AG04450 (cell line): ENCODE data around the gene MT2A. TPM values are rescaled to one million over a fixed set of nuclear protein-coding genes. Genes with fewer than 3 reads are reported as not detected.

ENCODE experiments used
- CTCF ChIA-PET: fragments of 300-600, 350-600 bp; formaldehyde crosslinking; extraction: SDS; loops from one replicate; lab custom pipeline; 2022; ENCODE audit warnings: antibody characterized with exemption, inconsistent platforms; lab: Charles Lee
- POLR2A ChIA-PET: fragments of 350-600 bp; formaldehyde crosslinking; extraction: SDS; loops from one replicate; lab custom pipeline; 2021; ENCODE audit warnings: antibody characterized with exemption, inconsistent platforms; lab: Yijun Ruan, JAX
- DNase-seq: peaks from one replicate; pipeline ENCODE4 v3.0.0-alpha.2; 2011; ENCODE audit warnings: low read depth, low spot score
- H3K27ac ChIP-seq: one replicate; pipeline ENCODE4 v1.5.1; 2012; ENCODE audit warnings: low read depth, low read length, control low read depth
- H3K27me3 ChIP-seq: one replicate; pipeline ENCODE4 v1.6.0; 2012; ENCODE audit warnings: low read length; ENCODE audit not compliant: control insufficient read depth, insufficient read depth
- H3K4me3 ChIP-seq: 2 replicates; pipeline ENCODE4 v1.5.1; 2011; ENCODE audit warnings: mild to moderate bottlenecking, low read depth, low read length, control low read depth
- H3K9me3 ChIP-seq: 2 replicates; pipeline ENCODE4 v1.5.1; 2012; ENCODE audit warnings: low read length; ENCODE audit not compliant: control insufficient read depth, insufficient read depth
- polyA plus RNA-seq: library from polyadenylated mRNA; depleted of rRNA; stranded (reverse); fragments of >200 nt; gene quantifications from 2 replicates; pipeline ENCODE4 v1.2.3, GENCODE V29; 2011
- TF ChIP-seq, protein P1 (sequence below): IDR thresholded peaks from 2 replicates; pipeline ENCODE4 v1.5.1; 2011; ENCODE audit warnings: low read depth, low read length, control low read depth, inconsistent platforms

The MT2A gene
- polyA plus RNA-seq, 1 experiment: 82.6 TPM

DNA sequence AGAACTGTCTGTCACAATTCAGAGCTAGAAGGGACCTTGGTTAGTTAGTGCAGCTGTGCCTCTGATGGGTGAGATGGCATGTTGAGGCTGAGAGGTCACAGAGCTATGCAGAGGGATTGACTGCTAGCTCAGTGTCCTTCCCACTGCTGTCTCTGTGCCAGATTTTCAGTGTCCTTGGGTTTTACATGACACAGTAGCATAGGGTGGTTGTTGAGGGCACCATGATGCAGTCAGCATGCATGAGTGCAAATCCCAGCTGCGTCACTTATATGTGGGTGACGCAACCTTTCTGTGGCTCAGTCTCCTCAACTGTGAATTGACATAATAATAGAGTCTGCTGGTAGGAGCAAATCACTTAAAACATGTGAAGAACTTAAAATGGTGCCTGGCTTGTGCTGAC is 32.8 kb downstream of the MT2A start:
- no peak overlapping the region for H3K4me3 ChIP-seq
- no peaks in the 10 kb centered on the region; the same call in 1 of the 2 replicates for H3K9me3 ChIP-seq
- no peak overlapping the region for H3K27ac ChIP-seq
- CTCF ChIA-PET: no interaction called here
- peaks cover 87% of the 10 kb centered on the region for H3K27me3 ChIP-seq
- TF ChIP-seq, protein P1, sequence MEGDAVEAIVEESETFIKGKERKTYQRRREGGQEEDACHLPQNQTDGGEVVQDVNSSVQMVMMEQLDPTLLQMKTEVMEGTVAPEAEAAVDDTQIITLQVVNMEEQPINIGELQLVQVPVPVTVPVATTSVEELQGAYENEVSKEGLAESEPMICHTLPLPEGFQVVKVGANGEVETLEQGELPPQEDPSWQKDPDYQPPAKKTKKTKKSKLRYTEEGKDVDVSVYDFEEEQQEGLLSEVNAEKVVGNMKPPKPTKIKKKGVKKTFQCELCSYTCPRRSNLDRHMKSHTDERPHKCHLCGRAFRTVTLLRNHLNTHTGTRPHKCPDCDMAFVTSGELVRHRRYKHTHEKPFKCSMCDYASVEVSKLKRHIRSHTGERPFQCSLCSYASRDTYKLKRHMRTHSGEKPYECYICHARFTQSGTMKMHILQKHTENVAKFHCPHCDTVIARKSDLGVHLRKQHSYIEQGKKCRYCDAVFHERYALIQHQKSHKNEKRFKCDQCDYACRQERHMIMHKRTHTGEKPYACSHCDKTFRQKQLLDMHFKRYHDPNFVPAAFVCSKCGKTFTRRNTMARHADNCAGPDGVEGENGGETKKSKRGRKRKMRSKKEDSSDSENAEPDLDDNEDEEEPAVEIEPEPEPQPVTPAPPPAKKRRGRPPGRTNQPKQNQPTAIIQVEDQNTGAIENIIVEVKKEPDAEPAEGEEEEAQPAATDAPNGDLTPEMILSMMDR: no peak
- POLR2A ChIA-PET: interaction anchor here (1.1 kb wide), 1 partner anchor 33 kb away, joined by 3 read pairs; the partner anchor contains the start of gene MT2A
- DNase-seq: no peak

DNA sequence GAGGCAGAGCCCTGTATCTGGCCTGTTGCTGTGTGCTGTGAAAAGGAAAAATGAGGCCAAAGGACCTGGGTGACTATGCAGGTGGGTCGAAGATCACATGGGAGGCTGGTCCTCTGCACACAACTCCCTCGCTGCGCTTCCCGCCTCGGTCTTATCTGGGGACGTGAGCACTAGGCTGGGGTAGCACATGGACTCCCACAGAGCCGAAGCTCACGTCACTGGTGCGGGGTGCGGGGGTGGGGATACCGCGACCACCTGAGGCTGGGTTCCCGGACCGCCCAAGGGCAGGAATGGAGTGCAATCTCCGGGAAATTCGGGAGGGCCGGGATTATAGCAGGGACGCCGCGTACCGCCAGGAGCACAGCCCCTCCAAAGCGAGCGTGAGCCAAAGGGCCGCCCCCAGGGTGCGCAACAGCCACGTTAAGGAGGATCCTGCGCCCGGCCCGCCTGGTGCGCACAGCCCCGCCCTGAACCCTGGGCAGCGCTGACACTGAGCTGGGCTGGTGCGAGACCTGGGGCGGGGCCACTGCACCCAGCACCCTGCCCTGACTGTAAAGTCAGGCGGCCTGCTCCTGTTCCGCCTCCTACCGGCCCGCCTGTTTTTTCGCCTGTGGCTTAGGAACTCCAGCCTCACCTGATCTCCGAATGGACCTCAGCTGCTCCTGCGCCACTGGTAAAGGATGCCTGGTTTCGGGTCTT is 34.8 kb downstream of the MT2A start:
- peak overlapping the region; percentile 22; the same call in 1 of the 2 replicates for H3K4me3 ChIP-seq
- TF ChIP-seq, protein P1: peak; percentile 31; the same call in 1 of the 2 replicates
- H3K27me3 ChIP-seq: peaks cover 91% of the 10 kb centered on the region
- no peaks in the 10 kb centered on the region; the same call in 1 of the 2 replicates for H3K9me3 ChIP-seq
- ChIA-PET CTCF (interaction anchor here (1.3 kb wide), 1 partner anchor 59 kb away, joined by 3 read pairs; no protein-coding TSS in a partner anchor), POLR2A (interaction anchor here (1.0 kb wide), 1 partner anchor 18 kb away, joined by 3 read pairs; the partner anchor contains the start of gene MT1E)
- no peak overlapping the region for H3K27ac ChIP-seq
- no peak for DNase-seq

DNA sequence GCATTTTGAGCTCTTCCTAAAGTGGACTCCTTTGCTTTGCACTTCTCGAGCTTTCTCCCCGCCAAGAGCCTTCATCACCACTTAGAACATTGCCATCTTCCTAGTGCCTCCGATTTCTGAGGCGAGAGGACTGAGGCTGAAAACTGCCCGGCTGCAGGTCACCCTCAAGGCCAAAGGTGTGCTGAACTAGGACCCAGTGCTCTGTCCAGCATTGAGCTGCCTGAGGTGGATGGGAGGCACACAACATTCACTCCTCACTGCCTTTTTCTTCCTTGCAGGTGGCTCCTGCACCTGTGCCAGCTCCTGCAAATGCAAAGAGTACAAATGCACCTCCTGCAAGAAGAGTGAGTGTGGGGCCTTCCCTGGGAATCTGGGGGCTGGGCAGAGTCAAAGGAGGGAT is 35.4 kb downstream of the MT2A start:
- H3K4me3 ChIP-seq: no peak overlapping the region
- POLR2A ChIA-PET: interaction anchor here (1.0 kb wide), 1 partner anchor 18 kb away, joined by 3 read pairs; the partner anchor contains the start of gene MT1E
- TF ChIP-seq, protein P1: no peak
- H3K9me3 ChIP-seq: no peaks in the 10 kb centered on the region; the same call in 1 of the 2 replicates
- no peak overlapping the region for H3K27ac ChIP-seq
- CTCF ChIA-PET: interaction anchor here (1.3 kb wide), 1 partner anchor 58 kb away, joined by 3 read pairs; no protein-coding TSS in a partner anchor
- peaks cover 91% of the 10 kb centered on the region for H3K27me3 ChIP-seq
- no peak for DNase-seq

DNA sequence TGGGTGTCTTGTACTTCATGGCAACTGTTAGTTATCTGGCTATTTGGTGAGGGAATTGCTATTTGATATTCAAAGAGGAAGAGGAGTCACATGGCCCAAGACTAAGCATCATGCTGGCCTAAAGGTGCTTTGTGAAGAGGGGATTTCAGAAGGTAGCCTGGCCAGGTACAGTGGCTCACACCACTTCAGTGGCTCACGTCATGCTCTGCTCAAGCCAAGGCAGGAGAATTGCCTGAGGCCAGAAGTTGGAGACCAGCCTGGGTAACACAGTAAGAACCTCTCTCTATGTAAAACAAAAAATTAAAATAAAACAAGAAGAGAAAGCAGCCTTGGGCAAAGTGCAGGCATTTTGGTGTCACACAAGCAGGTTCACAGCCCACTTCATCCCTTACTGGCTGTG is 36.9 kb downstream of the MT2A start:
- ChIA-PET CTCF (no interaction called here), POLR2A (no interaction called here)
- DNase-seq: no peak
- H3K27me3 ChIP-seq: peaks cover 86% of the 10 kb centered on the region
- TF ChIP-seq, protein P1: no peak
- H3K9me3 ChIP-seq: no peaks in the 10 kb centered on the region; the same call in 1 of the 2 replicates
- no peak overlapping the region for H3K4me3 ChIP-seq
- H3K27ac ChIP-seq: no peak overlapping the region

DNA sequence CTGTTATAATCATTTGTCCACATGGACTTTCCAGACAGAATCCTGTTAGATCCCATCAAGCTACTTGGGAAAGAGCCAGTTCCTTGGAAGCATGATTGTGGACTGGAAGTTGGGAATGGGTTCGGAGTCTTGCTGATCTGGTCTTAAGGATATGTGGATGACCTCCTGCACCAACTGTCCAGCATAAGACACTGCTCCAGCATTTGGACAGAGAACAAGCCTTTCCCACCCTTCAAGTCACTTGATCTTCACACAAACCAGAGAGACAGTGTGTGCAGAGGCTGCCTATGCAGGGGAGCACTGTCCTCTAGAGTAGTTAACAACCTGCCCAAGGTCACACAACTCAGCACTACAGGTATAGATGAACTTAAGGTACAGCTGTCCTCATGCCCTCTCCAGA is 37.5 kb downstream of the MT2A start:
- TF ChIP-seq, protein P1: no peak
- Histone ChIP-seq H3K27me3 (peaks cover 85% of the 10 kb centered on the region), H3K4me3 (no peak overlapping the region), H3K27ac (no peak overlapping the region), H3K9me3 (no peaks in the 10 kb centered on the region; the same call in 1 of the 2 replicates)
- POLR2A ChIA-PET: no interaction called here
- DNase-seq: no peak
- CTCF ChIA-PET: no interaction called here
